Liver (tissue), 9 donors: ENCODE data around the gene RPUSD1. TPM values are rescaled to one million over a fixed set of nuclear protein-coding genes. Genes with fewer than 3 reads are reported as not detected.

Experiments used
- DNase-seq: peaks from one replicate; pipeline ENCODE4 v3.0.0-alpha.2; 2017; ENCODE audit warnings: low spot score
- H3K27ac ChIP-seq, 2 donors: one replicate each; pipeline ENCODE4 v1.7.0; 2013; ENCODE audit warnings: inconsistent platforms in 2 of 2, low read length in 2 of 2, control low read depth in 1 of 2, low read depth in 1 of 2, mild to moderate bottlenecking in 1 of 2
- H3K27me3 ChIP-seq, 4 donors: one replicate each; pipeline versions ENCODE4 v1.6.1 to v1.7.0; 2013; ENCODE audit warnings: low read length in 3 of 4, inconsistent platforms in 1 of 4, mild to moderate bottlenecking in 1 of 4, moderate library complexity in 1 of 4; ENCODE audit not compliant: control insufficient read depth in 4 of 4, insufficient read depth in 4 of 4
- H3K36me3 ChIP-seq, 4 donors: one replicate each; pipeline versions ENCODE4 v1.6.1 to v1.7.0; 2013; ENCODE audit warnings: low read length in 3 of 4, mild to moderate bottlenecking in 3 of 4, low read depth in 1 of 4, moderate library complexity in 1 of 4; ENCODE audit not compliant: control insufficient read depth in 4 of 4, insufficient read depth in 3 of 4
- H3K4me1 ChIP-seq, 4 donors: one replicate each; pipeline versions ENCODE4 v1.6.1 to v1.7.0; 2013; ENCODE audit warnings: low read length in 3 of 4, mild to moderate bottlenecking in 3 of 4, moderate library complexity in 1 of 4; ENCODE audit not compliant: control insufficient read depth in 4 of 4, insufficient read depth in 4 of 4
- H3K4me3 ChIP-seq, 3 donors: one replicate each; pipeline versions ENCODE4 v1.6.1 to v1.7.0; 2013; ENCODE audit warnings: low read length in 3 of 3, control low read depth in 1 of 3, low read depth in 1 of 3, mild to moderate bottlenecking in 1 of 3
- H3K9ac ChIP-seq, 2 donors: one replicate each; pipeline ENCODE4 v1.7.0; 2013; ENCODE audit warnings: low read length in 2 of 2, mild to moderate bottlenecking in 2 of 2, moderate library complexity in 2 of 2, control low read depth in 1 of 2, low read depth in 1 of 2
- H3K9me3 ChIP-seq, 4 donors: one replicate each; pipeline versions ENCODE4 v1.6.1 to v1.7.0; 2013; ENCODE audit warnings: low read length in 3 of 4; ENCODE audit not compliant: control insufficient read depth in 4 of 4
- ATF3 ChIP-seq: IDR thresholded peaks from 2 replicates; pipeline ENCODE4 v1.6.1; 2016; ENCODE audit warnings: antibody characterized with exemption
- CTCF ChIP-seq: fragments of 150-350 bp; IDR thresholded peaks from 2 replicates; pipeline ENCODE4 v1.5.1; 2017; ENCODE audit warnings: improper control_type of control experiment, low read depth, low read length; ENCODE audit not compliant: missing input control
- EGR1 ChIP-seq, 2 donors: IDR thresholded peaks; 2 replicates each; pipeline ENCODE4 v1.6.1; 2016 to 2018; ENCODE audit warnings: antibody characterized with exemption in 2 of 2, low read depth in 2 of 2
- FOXA1 ChIP-seq: IDR thresholded peaks from 2 replicates; pipeline ENCODE4 v1.6.1; 2016; ENCODE audit warnings: antibody characterized with exemption
- GABPA ChIP-seq, 2 donors: IDR thresholded peaks in 1 of 2; conservative IDR thresholded peaks in 1 of 2; 2 replicates each; pipeline ENCODE4 v1.6.1; 2016; ENCODE audit warnings: antibody characterized with exemption in 2 of 2, mild to moderate bottlenecking in 1 of 2, moderate library complexity in 1 of 2
- HNF4A ChIP-seq, 2 donors: conservative IDR thresholded peaks; 2 replicates each; pipeline ENCODE4 v1.6.1; 2016; ENCODE audit warnings: antibody characterized with exemption in 2 of 2, mild to moderate bottlenecking in 2 of 2
- HNF4G ChIP-seq: IDR thresholded peaks from 2 replicates; pipeline ENCODE4 v1.6.1; 2016; ENCODE audit warnings: antibody characterized with exemption
- JUND ChIP-seq, 2 donors: IDR thresholded peaks; 2 replicates each; pipeline ENCODE4 v1.6.1; 2016; ENCODE audit warnings: antibody characterized with exemption in 2 of 2
- MAX ChIP-seq: IDR thresholded peaks from 2 replicates; pipeline ENCODE4 v1.6.1; 2016; ENCODE audit warnings: antibody characterized with exemption
- NR2F2 ChIP-seq: IDR thresholded peaks from 2 replicates; pipeline ENCODE4 v1.6.1; 2016; ENCODE audit warnings: antibody characterized with exemption
- RAD21 ChIP-seq, 2 donors: IDR thresholded peaks; 2 replicates each; pipeline ENCODE4 v1.6.1; 2016; ENCODE audit warnings: antibody characterized with exemption in 2 of 2, mild to moderate bottlenecking in 2 of 2
- REST ChIP-seq: IDR thresholded peaks from 2 replicates; pipeline ENCODE4 v1.6.1; 2016; ENCODE audit warnings: antibody characterized with exemption, mild to moderate bottlenecking
- RXRA ChIP-seq, 2 donors: IDR thresholded peaks; 2 replicates each; pipeline ENCODE4 v1.6.1; 2017 to 2018; ENCODE audit warnings: antibody characterized with exemption in 2 of 2, mild to moderate bottlenecking in 1 of 2
- SP1 ChIP-seq: IDR thresholded peaks from 2 replicates; pipeline ENCODE4 v1.6.1; 2018; ENCODE audit warnings: antibody characterized with exemption, mild to moderate bottlenecking
- TAF1 ChIP-seq: conservative IDR thresholded peaks from 2 replicates; pipeline ENCODE4 v1.6.1; 2016; ENCODE audit warnings: antibody characterized with exemption, mild to moderate bottlenecking
- YY1 ChIP-seq: IDR thresholded peaks from 2 replicates; pipeline ENCODE4 v1.6.1; 2016; ENCODE audit warnings: antibody characterized with exemption, mild to moderate bottlenecking
- ZBTB33 ChIP-seq: IDR thresholded peaks from 2 replicates; pipeline ENCODE4 v1.6.1; 2016; ENCODE audit warnings: antibody characterized with exemption
- WGBS: extraction: QIAGEN DNeasy Blood & Tissue Kit; methylation state at CpG from one replicate; pipeline ENCODE4 v1.1.7; 2013; 5-methylcytosine and 5-hydroxymethylcytosine counted together
- polyA plus RNA-seq, 2 donors: library from polyadenylated mRNA; stranded (reverse) in 1 of 2; unstranded in 1 of 2; fragments of 200-250 nt in 1 of 2; fragments of >200 nt in 1 of 2; fragmentation: Nextera tagmentation in 1 of 2; extraction: Ambion mirVana in 1 of 2; gene quantifications; one replicate each; pipeline versions ENCODE4 v1.2.1 to v1.2.3, GENCODE V29; 2013 to 2015
- total RNA-seq, 2 donors: library from RNA; depleted of rRNA; stranded (reverse); fragments of >200 nt; gene quantifications; one replicate each; pipeline ENCODE4 v1.2.3, GENCODE V29; 2014
- donor health status: healthy.
- donor health status: healthy.
- donor health status: healthy.
- donor health status: healthy.
- donor health status: healthy.

RPUSD1 gene
- total and polyA plus RNA-seq, 4 donors = 4.5 to 10.7 (median 8.9) TPM

- TF ChIP-seq ZBTB33 (no peak), TAF1 (no peak), RAD21 (IDR thresholded peaks at IDR 0.05) (no peak), FOXA1 (no peak), ATF3 (no peak), NR2F2 (no peak), GABPA (IDR thresholded peaks at IDR 0.05 in 1 of 2, conservative IDR thresholded peaks at IDR 0.05 in 1 of 2) (no peak), HNF4A (conservative IDR thresholded peaks at IDR 0.05) (no peak), RXRA (IDR thresholded peaks at IDR 0.05) (no peak), SP1 (no peak), HNF4G (no peak), YY1 (no peak), JUND (IDR thresholded peaks at IDR 0.05) (no peak)
Observed at GRCh38 chr16:780296-780695, 7.9 kb downstream of the RPUSD1 start (continued).

- H3K27ac ChIP-seq = no peak overlapping the region
- WGBS = 71% methylated on average over 13 of the region's 13 CpGs
- no peaks in the 10 kb centered on the region for H3K9me3 ChIP-seq
- TF ChIP-seq RXRA (IDR thresholded peaks at IDR 0.05) (no peak), YY1 (no peak), GABPA (IDR thresholded peaks at IDR 0.05 in 1 of 2, conservative IDR thresholded peaks at IDR 0.05 in 1 of 2) (no peak), REST (no peak), TAF1 (no peak), RAD21 (IDR thresholded peaks at IDR 0.05) (no peak), MAX (no peak), ZBTB33 (no peak), HNF4A (conservative IDR thresholded peaks at IDR 0.05) (no peak), JUND (IDR thresholded peaks at IDR 0.05) (no peak), EGR1 (IDR thresholded peaks at IDR 0.05; ENCODE audit: low read depth in 2 of 2) (no peak), CTCF (no peak)
- H3K4me3 ChIP-seq = no peak overlapping the region
- no peaks in the 10 kb centered on the region for H3K36me3 ChIP-seq
- no peak for DNase-seq
- H3K27me3 ChIP-seq = peaks cover 0 to 4% (median 0%) of the 10 kb centered on the region in 4 donors
- no peaks in the 10 kb centered on the region for H3K4me1 ChIP-seq
- H3K9ac ChIP-seq = no peak overlapping the region
Observed at GRCh38 chr16:779561-779960, 8.6 kb downstream of the RPUSD1 start.
